ENCODE results near the gene PAPOLA.

GRCh38 chr14:96579358-96579757, 77.2 kb downstream of the PAPOLA start:
- TF ChIP-seq CTCF (IDR thresholded peaks at IDR 0.05) (no peak), POLR2A (IDR thresholded peaks at IDR 0.05) (no peak)
